Keratinocyte (primary cell): ENCODE results near the gene TIMM29. TPM values are rescaled to one million over a fixed set of nuclear protein-coding genes. Genes with fewer than 3 reads are reported as not detected.

Experiments
- DNase-seq: peaks from one replicate; pipeline ENCODE4 v3.0.0-alpha.2; 2011; ENCODE audit warnings: low read depth, missing footprints, low spot score
- FAIRE-seq: peaks from 2 replicates; lab custom pipeline; 2011; peaks lifted over from hg19 to GRCh38; lab: Jason Lieb, UNC
- H2AFZ ChIP-seq: 2 replicates; pipeline ENCODE4 v1.6.0; 2012; ENCODE audit warnings: low read length, control low read depth, inconsistent platforms; ENCODE audit not compliant: control insufficient read depth
- H3K27ac ChIP-seq: 2 replicates; pipeline ENCODE4 v1.5.1; 2011; ENCODE audit warnings: low read length; ENCODE audit not compliant: control insufficient read depth, insufficient read depth
- H3K27me3 ChIP-seq: 3 replicates; pipeline ENCODE4 v1.6.0; 2011; ENCODE audit warnings: low read length; ENCODE audit not compliant: control insufficient read depth, insufficient read depth; ENCODE audit errors: extremely low read depth
- H3K36me3 ChIP-seq, 2 experiments: 2 replicates in 1 of 2; 3 replicates in 1 of 2; pipeline ENCODE4 v1.5.1; 2011; ENCODE audit warnings: low read length in 2 of 2, mild to moderate bottlenecking in 1 of 2; ENCODE audit not compliant: control insufficient read depth in 2 of 2, insufficient read depth in 2 of 2; ENCODE audit errors: extremely low read depth in 1 of 2
- H3K4me1 ChIP-seq: 3 replicates; pipeline ENCODE4 v1.5.1; 2011; ENCODE audit warnings: low read length; ENCODE audit not compliant: control insufficient read depth, insufficient read depth; ENCODE audit errors: extremely low read depth
- H3K4me2 ChIP-seq: 3 replicates; pipeline ENCODE4 v1.6.0; 2011; ENCODE audit warnings: low read depth, low read length; ENCODE audit not compliant: control insufficient read depth, insufficient read depth; ENCODE audit errors: extremely low read depth
- H3K4me3 ChIP-seq, 3 experiments: fragments of 200-600 bp in 1 of 3; sonication (generic) in 1 of 3; 2 replicates in 2 of 3; 3 replicates in 1 of 3; pipeline ENCODE4 v1.5.1; 2011 to 2016; ENCODE audit warnings: low read length in 3 of 3, mild to moderate bottlenecking in 3 of 3, control low read depth in 2 of 3, inconsistent platforms in 1 of 3, low read depth in 1 of 3, mixed read lengths in 1 of 3, mixed run types in 1 of 3, moderate library complexity in 1 of 3; ENCODE audit not compliant: control insufficient read depth in 2 of 3, insufficient read depth in 2 of 3; ENCODE audit errors: extremely low read depth in 1 of 3
- H3K79me2 ChIP-seq: 2 replicates; pipeline ENCODE4 v1.6.0; 2012; ENCODE audit warnings: low read length; ENCODE audit not compliant: control insufficient read depth, insufficient read depth
- H3K9ac ChIP-seq: 3 replicates; pipeline ENCODE4 v1.6.0; 2011; ENCODE audit warnings: low read length; ENCODE audit not compliant: control insufficient read depth, insufficient read depth; ENCODE audit errors: extremely low read depth
- H3K9me1 ChIP-seq: 3 replicates; pipeline ENCODE4 v1.6.0; 2011; ENCODE audit warnings: low read length; ENCODE audit not compliant: control insufficient read depth, insufficient read depth; ENCODE audit errors: extremely low read depth
- H3K9me3 ChIP-seq: 2 replicates; pipeline ENCODE4 v1.5.1; 2012; ENCODE audit warnings: low read depth, low read length; ENCODE audit not compliant: control insufficient read depth
- H4K20me1 ChIP-seq: 3 replicates; pipeline ENCODE4 v1.6.0; 2011; ENCODE audit warnings: low read length; ENCODE audit not compliant: control insufficient read depth, insufficient read depth; ENCODE audit errors: extremely low read depth
- EZH2 ChIP-seq: IDR thresholded peaks from one replicate; pipeline ENCODE4 v1.6.1; 2012; ENCODE audit warnings: inconsistent platforms, mild to moderate bottlenecking, low read length, moderate library complexity
- dilution Hi-C: fragments of 300-500 bp; cut with MboI; formaldehyde crosslinking; loops from one replicate; pipeline ENCODE4 v1.7.0; 2020; ENCODE audit warnings: low sequenced_read_pairs; ENCODE audit not compliant: extremely low pct_ligation_motif_present
- polyA plus RNA-seq, 5 experiments: library from polyadenylated mRNA; depleted of rRNA in 3 of 5; stranded (reverse) in 3 of 5; stranded (forward) in 1 of 5; unstranded in 1 of 5; fragments of >200 nt; gene quantifications; 1 replicate in 1 of 5; 2 replicates in 3 of 5; 3 replicates in 1 of 5; pipeline versions ENCODE4 v1.2.1 to v1.2.3, GENCODE V29; 2011 to 2012; ENCODE audit warnings: missing spikeins in 2 of 5, low read depth in 1 of 5, low replicate concordance in 1 of 5
- TF ChIP-seq, protein P1 (sequence below), 3 experiments: IDR thresholded peaks in 1 of 3; conservative IDR thresholded peaks in 1 of 3; optimal IDR thresholded peaks in 1 of 3; 2 replicates in 2 of 3; 3 replicates in 1 of 3; pipeline versions ENCODE3 to v1.5.1; 2011; ENCODE audit warnings: low read length in 3 of 3, mild to moderate bottlenecking in 3 of 3, moderate library complexity in 2 of 3, control low read depth in 1 of 3, inconsistent platforms in 1 of 3; ENCODE audit not compliant: insufficient read depth in 2 of 3; ENCODE audit errors: extremely low read depth in 1 of 3

TIMM29 gene
- polyA plus RNA-seq, 1 donor (not counting 4 experiments of a cell fraction or from before 2014, with no cell fraction given), result 8.4 TPM

DNA sequence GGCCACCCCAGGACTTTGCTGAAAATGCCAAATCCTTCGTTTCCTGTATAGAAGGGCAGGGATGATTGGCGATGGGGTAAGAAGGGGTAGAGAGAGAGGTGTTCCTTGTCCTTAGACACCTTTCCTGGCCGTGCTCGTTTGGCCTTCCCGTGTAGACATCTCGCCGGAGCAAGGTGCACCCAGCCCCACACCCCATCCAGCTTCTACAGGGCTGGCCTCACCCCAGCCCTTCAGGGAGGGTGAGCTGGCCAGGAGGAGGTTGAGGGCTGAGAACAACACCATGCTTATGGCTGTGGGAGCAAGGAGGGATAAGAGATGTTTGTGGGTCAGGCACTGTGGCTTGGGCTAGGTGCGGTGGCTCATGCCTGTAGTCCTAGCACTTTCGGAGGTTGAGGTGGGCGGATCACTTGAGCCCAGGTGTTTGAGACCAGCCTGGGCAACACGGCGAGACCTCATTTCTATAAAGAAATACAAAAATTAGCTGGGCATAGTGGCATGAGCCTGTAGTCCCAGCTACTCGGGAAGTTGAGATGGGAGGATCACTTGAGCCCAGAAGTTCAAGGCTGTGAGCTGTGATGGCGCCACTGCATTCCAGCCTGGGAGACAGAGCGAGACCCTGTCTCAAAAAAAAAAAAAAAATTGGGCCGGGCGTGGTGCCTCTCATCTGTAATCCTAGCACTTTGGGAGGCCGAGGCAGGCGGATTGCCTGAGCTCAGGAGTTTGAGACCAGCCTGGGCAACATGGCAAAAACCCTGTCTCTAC lies 47.7 kb downstream of the TIMM29 start:
- no peak overlapping the region for H2AFZ ChIP-seq
- H3K9ac ChIP-seq, result no peak overlapping the region
- H3K9me1 ChIP-seq, result peaks cover 4% of the 10 kb centered on the region
- H3K9me3 ChIP-seq, result no peaks in the 10 kb centered on the region
- peaks cover 20% of the 10 kb centered on the region for H3K4me1 ChIP-seq
- no peak overlapping the region for H3K4me2 ChIP-seq
- TF ChIP-seq, protein P1, sequence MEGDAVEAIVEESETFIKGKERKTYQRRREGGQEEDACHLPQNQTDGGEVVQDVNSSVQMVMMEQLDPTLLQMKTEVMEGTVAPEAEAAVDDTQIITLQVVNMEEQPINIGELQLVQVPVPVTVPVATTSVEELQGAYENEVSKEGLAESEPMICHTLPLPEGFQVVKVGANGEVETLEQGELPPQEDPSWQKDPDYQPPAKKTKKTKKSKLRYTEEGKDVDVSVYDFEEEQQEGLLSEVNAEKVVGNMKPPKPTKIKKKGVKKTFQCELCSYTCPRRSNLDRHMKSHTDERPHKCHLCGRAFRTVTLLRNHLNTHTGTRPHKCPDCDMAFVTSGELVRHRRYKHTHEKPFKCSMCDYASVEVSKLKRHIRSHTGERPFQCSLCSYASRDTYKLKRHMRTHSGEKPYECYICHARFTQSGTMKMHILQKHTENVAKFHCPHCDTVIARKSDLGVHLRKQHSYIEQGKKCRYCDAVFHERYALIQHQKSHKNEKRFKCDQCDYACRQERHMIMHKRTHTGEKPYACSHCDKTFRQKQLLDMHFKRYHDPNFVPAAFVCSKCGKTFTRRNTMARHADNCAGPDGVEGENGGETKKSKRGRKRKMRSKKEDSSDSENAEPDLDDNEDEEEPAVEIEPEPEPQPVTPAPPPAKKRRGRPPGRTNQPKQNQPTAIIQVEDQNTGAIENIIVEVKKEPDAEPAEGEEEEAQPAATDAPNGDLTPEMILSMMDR (optimal IDR thresholded peaks at IDR 0.05 in 1 of 3, IDR thresholded peaks at IDR 0.05 in 1 of 3, conservative IDR thresholded peaks at IDR 0.05 in 1 of 3; ENCODE audit: extremely low read depth in 1 of 3, insufficient read depth in 2 of 3, low read length in 3 of 3), result no peak
- TF ChIP-seq EZH2, result no peak
- no peak overlapping the region for H3K4me3 ChIP-seq
- dilution Hi-C loops, result no loop called here
- peaks cover 90% of the 10 kb centered on the region for H3K79me2 ChIP-seq
- H3K36me3 ChIP-seq, result peaks cover 3 to 7% of the 10 kb centered on the region in 2 experiments
- no peak for FAIRE-seq
- DNase-seq, result no peak
- H3K27ac ChIP-seq, result no peak overlapping the region
- H4K20me1 ChIP-seq, result peaks cover 35% of the 10 kb centered on the region
- no peaks in the 10 kb centered on the region for H3K27me3 ChIP-seq

DNA sequence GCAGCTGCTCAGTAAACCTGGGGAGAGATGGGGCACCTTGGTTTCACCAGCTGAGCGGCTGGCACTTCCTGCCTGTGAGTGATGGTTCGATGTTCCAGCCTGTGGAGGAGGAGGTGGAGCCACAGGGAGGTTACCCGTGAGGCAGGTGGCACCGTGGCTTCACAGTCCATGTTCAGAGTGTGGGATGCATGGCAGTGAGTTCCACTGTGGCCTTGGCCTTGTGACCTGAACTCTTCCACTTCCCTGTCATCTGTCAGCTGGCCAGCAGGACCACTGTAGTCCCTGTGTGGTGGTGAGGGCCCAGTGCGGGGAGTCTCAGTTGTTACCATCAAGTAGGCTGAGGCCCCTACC lies 49.1 kb downstream of the TIMM29 start:
- H4K20me1 ChIP-seq, result peaks cover 39% of the 10 kb centered on the region
- H3K27ac ChIP-seq, result no peak overlapping the region
- H3K27me3 ChIP-seq, result no peaks in the 10 kb centered on the region
- dilution Hi-C loops, result no loop called here
- no peaks in the 10 kb centered on the region for H3K9me3 ChIP-seq
- H3K4me1 ChIP-seq, result peaks cover 20% of the 10 kb centered on the region
- H3K4me2 ChIP-seq, result no peak overlapping the region
- no peak overlapping the region for H3K4me3 ChIP-seq
- no peak overlapping the region for H2AFZ ChIP-seq
- no peak for TF ChIP-seq EZH2
- TF ChIP-seq, protein P1 (optimal IDR thresholded peaks at IDR 0.05 in 1 of 3, IDR thresholded peaks at IDR 0.05 in 1 of 3, conservative IDR thresholded peaks at IDR 0.05 in 1 of 3; ENCODE audit: extremely low read depth in 1 of 3, insufficient read depth in 2 of 3, low read length in 3 of 3), result no peak
- peaks cover 4% of the 10 kb centered on the region for H3K9me1 ChIP-seq
- H3K36me3 ChIP-seq, result peaks cover 3 to 10% of the 10 kb centered on the region in 2 experiments
- H3K9ac ChIP-seq, result no peak overlapping the region
- FAIRE-seq (no peak), DNase-seq (no peak)
- peaks cover 90% of the 10 kb centered on the region for H3K79me2 ChIP-seq

Other genes with a start within 250 kb of the TIMM29 start
- gene QTRT1, start 227.4 kb upstream of the TIMM29 start, polyA plus RNA-seq, result 25.9 to 34.6 TPM (median 31.3 TPM) in 3 replicates
- 60.1 to 71.4 TPM (median 63.5 TPM) in 3 replicates for gene DNM2, start 210.7 kb upstream of the TIMM29 start, polyA plus RNA-seq
- gene TMED1, start 92.6 kb upstream of the TIMM29 start, polyA plus RNA-seq, result 18.2 to 24.8 TPM (median 19.2 TPM) in 3 replicates
- gene C19orf38, start 80.4 kb upstream of the TIMM29 start, polyA plus RNA-seq, result 0.14 to 0.22 TPM in 2 of 3 replicates, not detected in the other
- gene CARM1, start 57.3 kb upstream of the TIMM29 start, polyA plus RNA-seq, result 22.8 to 50.8 TPM (median 23.7 TPM) in 3 replicates
- 26.9 to 59.6 TPM (median 40.2 TPM) in 3 replicates for gene YIPF2, start 172 bp upstream of the TIMM29 start, polyA plus RNA-seq
- gene SMARCA4, start 32.2 kb downstream of the TIMM29 start, polyA plus RNA-seq, result 30.8 to 61.8 TPM (median 33.1 TPM) in 3 replicates
- 182 to 325 TPM (median 241 TPM) in 3 replicates for gene LDLR, start 160.7 kb downstream of the TIMM29 start, polyA plus RNA-seq
- 1.8 to 8.0 TPM (median 6.4 TPM) in 3 replicates for gene SPC24, start 227.0 kb downstream of the TIMM29 start, polyA plus RNA-seq